Tongue (tissue), 2 donors: ENCODE measurements around the gene VPS13C. TPM values are rescaled to one million over a fixed set of nuclear protein-coding genes. Genes with fewer than 3 reads are reported as not detected.
"Not testable (repeated sequence)": the region's sequence is repeated elsewhere in the genome, so short reads cannot be mapped to it uniquely, and the experiment has no call there.

Experiments
- DNase-seq: peaks from one replicate; pipeline ENCODE4 v3.0.0-alpha.2; 2015
- total RNA-seq: library from RNA; depleted of rRNA; stranded (reverse); fragments of >200 nt; gene quantifications from one replicate; pipeline ENCODE4 v1.2.3, GENCODE V29; 2014

The VPS13C gene
- total RNA-seq, 1 donor from 2014 or later: 93.5 TPM

GRCh38 chr15:62075595-62076277 lies 15.5 kb upstream of the VPS13C start:
- DNase-seq: peak; percentile 71

DNA sequence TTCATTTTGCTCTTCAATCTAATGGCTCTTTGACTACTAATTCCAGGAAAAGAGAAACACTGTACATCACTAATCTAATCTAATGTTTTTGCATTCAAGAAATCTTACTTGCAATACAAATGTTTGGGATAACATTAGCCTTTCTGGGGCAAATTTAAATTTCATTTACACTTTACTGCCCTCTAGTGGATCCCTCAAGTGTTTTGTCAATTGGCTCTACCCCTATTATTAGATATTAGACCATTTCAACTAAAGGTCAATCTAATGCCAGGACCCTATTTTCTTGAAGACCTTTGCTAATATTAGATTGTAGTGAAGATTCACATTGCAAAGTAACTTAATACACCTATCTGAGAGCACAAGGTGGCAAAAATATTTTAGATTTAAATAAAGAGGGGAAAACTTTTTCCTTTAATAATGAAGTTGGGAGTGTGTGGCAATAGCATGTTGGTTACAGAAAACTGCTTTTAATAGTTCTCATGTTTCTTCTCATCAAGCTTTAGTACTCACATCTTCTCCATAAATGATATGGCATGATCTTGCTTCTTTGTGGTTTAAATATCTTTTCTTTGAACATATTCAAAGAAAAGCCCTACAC lies 11.6 kb upstream of the VPS13C start:
- peak; percentile 63 for DNase-seq

DNA sequence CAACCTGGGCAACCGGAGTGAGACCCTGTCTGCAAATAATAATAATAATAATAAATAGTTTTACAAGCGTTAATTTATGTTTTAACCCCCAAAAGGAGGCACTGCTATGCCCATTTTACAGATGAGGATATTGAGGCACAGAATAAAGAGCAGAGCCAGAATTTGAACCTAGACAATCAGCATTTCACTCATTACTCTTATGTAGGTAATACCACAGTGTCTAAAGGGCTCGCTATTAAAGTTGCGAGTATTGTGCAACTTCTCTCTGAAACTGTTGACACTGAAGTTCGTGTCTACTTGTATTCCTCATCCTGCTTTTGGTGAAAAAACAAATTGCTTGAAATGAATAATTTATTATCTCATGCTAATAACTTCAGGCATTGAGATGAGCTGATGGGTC lies 9.3 kb upstream of the VPS13C start:
- no peak for DNase-seq

DNA sequence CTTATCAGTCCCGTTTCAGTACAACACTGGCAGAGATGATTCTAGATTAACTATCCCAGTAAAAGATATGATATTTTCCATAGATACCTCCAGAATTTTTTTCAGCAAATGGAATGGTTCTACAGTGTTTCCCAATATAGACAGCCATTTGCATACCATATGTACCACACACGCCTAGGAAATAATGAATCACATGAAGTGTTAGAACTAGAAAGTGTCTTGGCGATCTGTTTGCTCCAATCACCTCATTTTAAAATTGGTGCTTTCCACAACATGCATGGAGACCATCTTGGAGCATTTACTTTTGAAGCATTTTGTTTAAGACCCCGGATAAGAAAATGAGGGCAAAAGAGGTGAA lies 8.5 kb upstream of the VPS13C start:
- no peak for DNase-seq

DNA sequence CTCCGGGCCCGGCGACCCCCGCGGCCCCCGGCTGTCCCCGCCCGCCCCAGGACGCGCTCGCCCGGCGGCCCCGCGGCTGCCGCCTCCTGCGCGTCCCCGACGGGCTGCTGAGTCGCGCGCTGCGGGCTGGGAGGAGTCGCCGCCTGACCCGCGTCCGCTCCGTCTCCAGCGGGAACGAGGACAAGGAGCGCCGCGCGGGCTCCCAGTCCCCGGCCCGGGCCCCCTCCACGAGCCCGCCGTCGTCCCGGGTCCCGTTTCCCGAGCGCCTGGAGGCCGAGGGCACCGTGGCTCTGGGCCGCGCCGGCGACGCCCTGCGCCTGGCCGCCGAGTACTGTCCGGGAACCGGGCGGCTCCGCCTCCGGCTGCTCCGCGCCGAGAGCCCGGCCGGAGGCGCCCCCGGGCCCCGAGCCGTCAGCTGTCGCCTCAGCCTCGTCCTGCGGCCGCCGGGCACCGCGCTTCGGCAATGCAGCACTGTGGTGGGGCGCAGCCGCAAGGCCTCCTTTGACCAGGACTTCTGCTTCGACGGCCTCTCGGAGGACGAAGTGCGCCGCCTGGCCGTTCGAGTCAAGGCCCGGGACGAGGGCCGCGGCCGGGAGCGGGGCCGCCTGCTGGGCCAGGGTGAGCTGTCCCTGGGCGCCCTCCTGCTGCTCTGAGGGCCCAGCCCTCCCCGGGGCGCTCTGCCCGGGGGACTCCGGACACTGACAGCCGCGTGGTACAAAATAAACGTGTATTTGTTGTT lies 8.0 kb upstream of the VPS13C start:
- peak; percentile 35 for DNase-seq

DNA sequence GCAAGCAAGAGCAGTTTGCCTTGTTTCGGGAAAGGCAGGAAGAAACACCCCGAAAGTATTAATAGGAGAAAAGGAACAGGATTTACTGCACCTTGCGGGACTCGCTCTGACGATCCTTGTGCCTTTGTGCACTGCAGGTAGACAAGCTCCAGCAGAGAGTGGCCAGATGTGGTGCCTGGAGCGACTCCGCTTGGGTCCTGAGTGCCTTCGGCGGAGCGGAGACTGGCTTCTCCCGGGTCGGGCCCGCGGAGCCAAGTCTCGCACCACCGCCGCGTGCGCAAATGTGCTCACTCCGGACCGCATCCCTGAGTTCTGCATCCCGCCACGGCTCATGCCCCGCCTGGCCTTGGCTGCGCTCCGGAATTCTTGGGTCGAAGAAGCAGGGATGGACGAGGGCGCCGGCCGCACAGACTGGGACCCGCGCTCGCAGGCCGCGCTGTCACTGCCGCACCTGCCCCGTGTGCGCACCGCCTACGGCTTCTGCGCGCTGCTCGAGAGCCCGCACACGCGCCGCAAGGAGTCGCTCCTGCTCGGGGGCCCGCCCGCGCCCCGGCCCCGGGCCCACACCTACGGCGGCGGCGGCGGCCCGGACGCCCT lies 7.3 kb upstream of the VPS13C start:
- DNase-seq: peak; percentile 24

- peak; percentile 78 for DNase-seq
These were observed 6.6 kb upstream of the VPS13C start, which contains the start of gene C2CD4A for GRCh38 chr15:62066663-62067447. TSS of gene C2CD4A (plus strand) at chr15:62066977. CDS start at chr15:62067614, 637 bp downstream.

- no peak for DNase-seq
These were observed 3.8 kb upstream of the VPS13C start for GRCh38 chr15:62063825-62064635.

DNA sequence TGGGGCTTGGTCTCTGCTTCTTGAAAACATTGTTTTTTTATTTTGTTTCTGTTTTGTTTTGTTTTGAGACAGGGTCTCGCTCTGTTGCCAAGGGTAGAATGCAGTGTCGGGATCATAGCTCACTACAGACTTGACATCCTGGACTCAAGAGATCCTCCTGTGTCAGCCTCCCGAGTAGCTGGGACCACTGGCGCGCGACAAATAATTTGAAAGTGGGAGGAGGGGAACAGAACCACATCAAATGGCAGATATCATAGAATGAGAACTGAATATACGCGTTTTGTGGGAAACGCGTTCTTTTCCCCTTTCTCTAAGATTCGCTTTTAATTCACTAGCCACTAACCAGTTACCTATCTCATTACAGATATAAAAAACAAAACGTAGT lies 641 bp upstream of the VPS13C start:
- DNase-seq: no peak

DNA sequence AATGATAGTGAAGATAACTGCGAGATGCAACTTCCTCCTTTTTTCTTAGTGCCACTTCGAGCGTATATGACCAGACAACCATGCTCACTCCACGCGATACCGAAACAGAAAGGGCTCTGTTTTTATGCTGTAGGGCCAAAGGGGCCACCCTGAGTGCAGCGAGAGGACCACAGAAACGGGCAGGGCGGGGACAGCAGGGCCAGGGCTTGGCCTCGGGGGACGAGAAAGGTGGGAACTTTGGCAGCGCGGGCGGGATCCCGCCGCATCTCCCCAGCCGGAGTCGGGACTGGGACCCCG lies 483 bp downstream of the VPS13C start:
- peak; percentile 66 for DNase-seq

DNA sequence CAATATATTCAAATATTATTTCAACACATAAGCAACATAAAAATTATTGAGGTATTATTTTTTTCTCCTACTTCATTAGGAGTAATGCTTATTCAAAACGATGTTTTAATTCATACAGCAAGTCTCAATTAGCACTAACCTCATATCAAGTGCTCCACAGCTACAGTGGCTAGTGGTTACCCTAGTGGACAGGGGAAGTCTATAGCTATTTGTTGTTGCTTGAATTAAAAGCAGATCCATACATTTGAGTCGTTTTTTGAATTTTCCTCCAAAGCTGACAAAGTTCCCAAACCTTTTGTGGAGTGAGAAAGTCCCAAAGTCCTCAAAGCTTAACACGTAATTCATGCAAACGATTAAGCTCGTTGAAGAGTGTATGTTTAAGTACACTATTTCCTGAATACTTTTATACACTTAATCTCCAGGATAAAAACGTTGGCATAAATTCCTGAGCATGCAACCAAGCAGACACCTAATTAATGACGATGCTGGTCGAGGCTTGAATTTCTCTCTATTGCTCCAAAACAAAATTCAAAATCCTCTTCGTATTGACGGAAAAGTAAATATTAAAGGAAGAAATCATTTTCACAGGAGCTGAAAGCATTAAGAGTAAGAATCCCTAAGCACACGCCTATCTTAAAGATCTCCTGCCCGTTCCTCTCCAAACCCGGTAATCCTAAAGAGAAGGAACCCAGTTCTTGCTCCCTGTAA lies 985 bp downstream of the VPS13C start:
- peak; percentile 11 for DNase-seq

- no peak for DNase-seq
These were observed 1.8 kb downstream of the VPS13C start for GRCh38 chr15:62058327-62059028.

DNA sequence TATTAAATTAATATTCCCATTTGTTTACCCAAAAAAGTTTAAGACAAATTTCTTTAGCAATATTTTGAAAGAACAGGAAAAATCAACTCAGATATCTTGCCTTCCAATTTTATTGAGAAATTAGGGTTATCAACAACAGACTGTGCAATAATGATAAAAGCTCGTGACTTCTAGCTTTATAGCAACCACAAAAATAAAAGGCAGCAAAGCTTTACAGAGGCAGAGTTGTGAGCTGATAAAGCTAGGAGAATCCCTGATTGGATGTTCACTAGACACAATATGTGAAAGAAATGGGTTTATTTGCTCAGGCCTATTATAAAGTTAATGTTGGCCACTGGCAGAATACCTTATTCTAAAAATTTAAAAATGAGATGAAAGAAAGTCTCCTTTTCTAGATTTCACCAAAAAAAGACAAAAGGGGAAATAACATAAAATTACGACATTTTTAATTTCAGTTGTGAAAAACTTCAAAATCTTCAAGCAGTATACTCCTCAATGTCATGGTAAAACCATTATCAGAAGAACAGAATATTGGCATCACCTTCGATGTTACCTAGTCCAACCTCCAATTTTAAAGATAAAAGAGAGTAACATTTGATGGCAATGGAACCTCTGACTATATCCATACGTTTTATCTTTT lies 2.8 kb downstream of the VPS13C start:
- no peak for DNase-seq

DNA sequence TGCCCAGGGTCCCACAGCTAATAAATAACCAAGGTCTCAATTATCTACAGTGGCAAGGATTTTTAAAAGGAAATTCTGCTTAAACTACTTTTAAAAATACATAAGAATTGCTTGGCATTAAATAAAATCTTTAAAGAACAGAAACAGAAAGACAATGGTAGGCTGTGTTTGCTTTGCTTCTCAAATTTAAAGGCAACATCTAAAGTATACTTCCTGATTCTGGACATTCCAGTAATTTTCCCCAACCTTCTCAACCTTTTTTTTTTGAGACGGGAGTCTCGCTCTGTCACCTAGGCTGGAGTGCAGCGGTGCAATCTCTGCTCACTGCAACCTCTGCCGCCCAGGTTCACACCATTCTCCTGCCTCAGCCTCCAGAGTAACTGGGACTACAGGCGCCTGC lies 5.3 kb downstream of the VPS13C start:
- DNase-seq: no peak

GRCh38 chr15:62053439-62054085 lies 6.7 kb downstream of the VPS13C start:
- DNase-seq: no peak

- no peak for DNase-seq
These were observed 7.5 kb downstream of the VPS13C start for GRCh38 chr15:62052713-62053112.

- no peak for DNase-seq
These were observed 9.1 kb downstream of the VPS13C start for GRCh38 chr15:62051166-62051565.

- no peak for DNase-seq
These were observed 10.1 kb downstream of the VPS13C start for GRCh38 chr15:62050115-62050514.

- not testable (repeated sequence) for DNase-seq
These were observed 12.0 kb downstream of the VPS13C start for GRCh38 chr15:62048254-62048653.
